Endothelial cell of umbilical vein (primary cell): ENCODE data around the gene PHOX2A. TPM values are rescaled to one million over a fixed set of nuclear protein-coding genes. Genes with fewer than 3 reads are reported as not detected.

Source experiments
- BruUV-seq: library from RNA; stranded (reverse); fragments of 400-500 nt; replicated peaks from 2 replicates; lab custom pipeline; 2021; lab: Mats Ljungman, UMichigan
- CTCF ChIA-PET: fragments of 300-600, 350-600 bp; sonication (Branson Sonifier 250); formaldehyde crosslinking; loops from one replicate; lab custom pipeline; 2021; ENCODE audit warnings: antibody characterized with exemption, inconsistent platforms; lab: Charles Lee
- POLR2A ChIA-PET: fragments of 300-600, 350-600 bp; sonication (Branson Sonifier 250); formaldehyde crosslinking; loops from one replicate; lab custom pipeline; 2021; ENCODE audit warnings: antibody characterized with exemption, inconsistent platforms; lab: Charles Lee
- DNase-seq: peaks from one replicate; pipeline ENCODE4 v3.0.0-alpha.2; 2011; ENCODE audit warnings: low read depth, low spot score
- FAIRE-seq: peaks from 2 replicates; lab custom pipeline; 2011; peaks lifted over from hg19 to GRCh38; lab: Jason Lieb, UNC
- H2AFZ ChIP-seq: 2 replicates; pipeline ENCODE4 v1.6.0; 2012; ENCODE audit warnings: low read depth, low read length, control low read depth, inconsistent platforms
- H3K27ac ChIP-seq: 2 replicates; pipeline ENCODE4 v1.5.1; 2011; ENCODE audit warnings: low read depth, mild to moderate bottlenecking, control low read depth, low read length, moderate library complexity; ENCODE audit not compliant: insufficient read depth
- H3K27me3 ChIP-seq, 2 experiments: 2 replicates each; pipeline versions ENCODE4 v1.6.0 to v1.6.1; 2011; ENCODE audit warnings: low read length in 2 of 2, mixed read lengths in 1 of 2; ENCODE audit not compliant: control insufficient read depth in 2 of 2, insufficient read depth in 2 of 2
- H3K36me3 ChIP-seq, 2 experiments: 2 replicates in 1 of 2; 3 replicates in 1 of 2; pipeline ENCODE4 v1.5.1; 2011; ENCODE audit warnings: low read length in 2 of 2, mild to moderate bottlenecking in 1 of 2, moderate library complexity in 1 of 2; ENCODE audit not compliant: control insufficient read depth in 2 of 2, insufficient read depth in 2 of 2; ENCODE audit errors: extremely low read depth in 1 of 2
- H3K4me1 ChIP-seq: 3 replicates; pipeline ENCODE4 v1.5.1; 2011; ENCODE audit warnings: mild to moderate bottlenecking, low read length; ENCODE audit not compliant: control insufficient read depth, insufficient read depth; ENCODE audit errors: extremely low read depth
- H3K4me2 ChIP-seq: 2 replicates; pipeline ENCODE4 v1.6.1; 2011; ENCODE audit warnings: low read length, control low read depth, mixed read lengths; ENCODE audit not compliant: insufficient read depth
- H3K4me3 ChIP-seq, 3 experiments: fragments of 200-600 bp in 1 of 3; sonication (generic), shearing (Covaris generic) in 1 of 3; replicated peaks in 1 of 3; 2 replicates each; pipeline ENCODE4 v1.5.1; 2011 to 2016; ENCODE audit warnings: control low read depth in 3 of 3, low read length in 3 of 3, mild to moderate bottlenecking in 2 of 3, inconsistent platforms in 1 of 3, low read depth in 1 of 3, moderate library complexity in 1 of 3; ENCODE audit not compliant: insufficient read depth in 1 of 3
- H3K79me2 ChIP-seq: 2 replicates; pipeline ENCODE4 v1.6.0; 2012; ENCODE audit warnings: low read length, inconsistent platforms; ENCODE audit not compliant: control insufficient read depth, insufficient read depth
- H3K9ac ChIP-seq: replicated peaks from 2 replicates; pipeline ENCODE3; 2011; ENCODE audit warnings: low read length, control low read depth; ENCODE audit not compliant: insufficient read depth; ENCODE audit errors: extremely low read depth
- H3K9me1 ChIP-seq: replicated peaks from 3 replicates; pipeline ENCODE4 v1.6.0; 2011; ENCODE audit warnings: mild to moderate bottlenecking, low read length; ENCODE audit not compliant: control insufficient read depth, insufficient read depth; ENCODE audit errors: extremely low read depth
- H3K9me3 ChIP-seq: replicated peaks from 2 replicates; pipeline ENCODE4 v1.5.1; 2012; ENCODE audit warnings: low read length, inconsistent platforms; ENCODE audit not compliant: control insufficient read depth, insufficient read depth
- H4K20me1 ChIP-seq: replicated peaks from 2 replicates; pipeline ENCODE3; 2011; ENCODE audit warnings: mild to moderate bottlenecking, low read length; ENCODE audit not compliant: control insufficient read depth, insufficient read depth; ENCODE audit errors: extremely low read depth
- EZH2 ChIP-seq: IDR thresholded peaks from 2 replicates; pipeline ENCODE4 v1.6.1; 2012; ENCODE audit warnings: borderline replicate concordance, low read depth, mild to moderate bottlenecking, moderate library complexity, low read length, inconsistent platforms; ENCODE audit not compliant: severe bottlenecking
- FOS ChIP-seq: IDR thresholded peaks from 2 replicates; pipeline ENCODE4 v1.6.1; 2011; ENCODE audit warnings: mild to moderate bottlenecking, low read length, moderate library complexity, borderline replicate concordance; ENCODE audit not compliant: insufficient read depth
- GATA2 ChIP-seq: IDR thresholded peaks from 2 replicates; pipeline ENCODE4 v1.7.0; 2011; ENCODE audit warnings: low read depth, mild to moderate bottlenecking, moderate library complexity, mixed read lengths, low read length; ENCODE audit not compliant: insufficient read length, insufficient read depth
- JUN ChIP-seq: IDR thresholded peaks from 2 replicates; pipeline ENCODE4 v1.6.1; 2011; ENCODE audit warnings: borderline replicate concordance, low read depth; ENCODE audit not compliant: insufficient read length, insufficient read depth
- MYC ChIP-seq: IDR thresholded peaks from one replicate; pipeline ENCODE4 v1.6.1; 2011; ENCODE audit warnings: mild to moderate bottlenecking, low read depth, low read length
- POLR2A ChIP-seq: IDR thresholded peaks from 2 replicates; pipeline ENCODE4 v1.6.1; 2012; ENCODE audit warnings: low read depth, mild to moderate bottlenecking, control low read depth, low read length
- POLR2AphosphoS5 ChIP-seq: IDR thresholded peaks from 2 replicates; pipeline ENCODE4 v1.6.1; 2012; ENCODE audit warnings: low read depth, mild to moderate bottlenecking, control low read depth, low read length, moderate library complexity; ENCODE audit not compliant: insufficient read depth
- dilution Hi-C: fragments of 300-500 bp; cut with MboI; formaldehyde crosslinking; loops from one replicate; pipeline ENCODE4 v1.15.0; 2019; ENCODE audit warnings: low sequenced_read_pairs; ENCODE audit not compliant: extremely low pct_ligation_motif_present
- intact Hi-C: fragments of 100-400 bp; cut with micrococcal nuclease; formaldehyde crosslinking; loops from one replicate; pipeline ENCODE4 v1.10.0; 2022
- polyA plus RNA-seq, 4 experiments: library from polyadenylated mRNA; depleted of rRNA in 3 of 4; stranded (reverse) in 3 of 4; unstranded in 1 of 4; fragments of >200 nt; gene quantifications; 2 replicates each; pipeline versions ENCODE4 v1.2.1 to v1.2.3, GENCODE V29; 2011 to 2012; ENCODE audit warnings: missing spikeins in 1 of 4
- total RNA-seq: library from RNA; stranded (reverse); gene quantifications from 2 replicates; pipeline ENCODE4 v1.2.3, GENCODE V29; 2021
- TF ChIP-seq, protein P1 (sequence below): IDR thresholded peaks from 2 replicates; pipeline ENCODE4 v1.6.1; 2011; ENCODE audit not compliant: insufficient read depth, insufficient read length
- TF ChIP-seq, protein P2 (sequence below), 2 donors: IDR thresholded peaks; 1 replicate in 1 of 2; 2 replicates in 1 of 2; pipeline ENCODE4 v1.5.1; 2011; ENCODE audit warnings: low read length in 2 of 2, mild to moderate bottlenecking in 2 of 2, moderate library complexity in 2 of 2, control low read depth in 1 of 2, inconsistent platforms in 1 of 2, low read depth in 1 of 2; ENCODE audit not compliant: insufficient read depth in 1 of 2; ENCODE audit errors: extremely low read depth in 1 of 2

Gene PHOX2A
- total and polyA plus RNA-seq, 2 donors (not counting 3 experiments of a cell fraction or from before 2014, with no cell fraction given) = not detected

DNA sequence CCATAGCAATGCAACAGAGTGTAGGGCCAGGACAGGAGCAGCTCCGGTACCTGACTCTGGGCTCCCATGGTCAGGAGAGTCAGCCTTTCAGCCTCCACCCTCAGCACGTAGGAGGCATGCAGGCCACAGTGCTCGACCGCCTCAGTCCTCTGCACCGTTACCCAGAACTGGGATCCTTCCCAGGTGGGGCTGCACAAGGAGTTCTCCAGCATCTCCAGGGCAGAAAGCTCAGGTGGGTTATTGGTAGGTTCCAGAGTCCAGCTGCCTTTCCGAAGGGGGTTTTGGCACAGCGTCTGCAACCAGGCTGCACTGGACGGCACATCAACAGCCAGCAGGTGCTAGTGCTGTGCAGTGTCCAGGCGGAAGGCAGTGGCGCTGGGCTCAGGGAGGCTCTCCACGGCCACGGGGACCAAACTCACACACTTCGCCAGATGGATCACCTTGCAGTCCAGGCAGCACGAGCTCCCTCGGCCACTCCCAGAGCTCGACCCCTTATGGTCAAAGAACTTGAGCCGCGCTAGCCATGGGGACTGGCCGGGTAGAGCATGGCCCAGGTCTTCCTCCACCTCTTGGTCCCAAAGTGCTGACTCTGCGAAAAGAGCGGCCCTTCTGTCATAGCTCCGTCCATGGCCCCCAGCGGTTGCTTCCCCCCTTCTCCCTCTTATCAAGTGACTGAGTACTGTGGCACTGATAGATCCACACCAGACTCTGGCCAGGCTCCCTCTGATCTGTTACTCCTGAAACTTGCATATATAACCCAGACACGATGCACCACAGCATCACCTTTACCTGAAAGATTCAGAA is 6.9 kb upstream of the PHOX2A start:
- Histone ChIP-seq H3K4me1 (no peaks in the 10 kb centered on the region), H3K9me3 (no peaks in the 10 kb centered on the region), H3K9ac (no peak overlapping the region), H3K27me3 (peaks cover 33 to 45% of the 10 kb centered on the region in 2 experiments), H3K4me3 (no peak overlapping the region), H3K27ac (no peak overlapping the region), H3K36me3 (no peaks in the 10 kb centered on the region), H3K79me2 (no peaks in the 10 kb centered on the region), H2AFZ (no peak overlapping the region), H3K9me1 (no peaks in the 10 kb centered on the region), H4K20me1 (no peaks in the 10 kb centered on the region), H3K4me2 (no peak overlapping the region)
- CTCF ChIA-PET = no interaction called here
- intact Hi-C loops = no loop called here
- FAIRE-seq = no peak
- DNase-seq = no peak
- no TSS peak for BruUV-seq
- dilution Hi-C loops = no loop called here
- POLR2A ChIA-PET = no interaction called here
- TF ChIP-seq EZH2 (no peak), MYC (no peak), POLR2AphosphoS5 (no peak), FOS (no peak), JUN (no peak), GATA2 (no peak), POLR2A (no peak)
- TF ChIP-seq, protein P1, sequence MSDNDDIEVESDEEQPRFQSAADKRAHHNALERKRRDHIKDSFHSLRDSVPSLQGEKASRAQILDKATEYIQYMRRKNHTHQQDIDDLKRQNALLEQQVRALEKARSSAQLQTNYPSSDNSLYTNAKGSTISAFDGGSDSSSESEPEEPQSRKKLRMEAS = no peak
- TF ChIP-seq, protein P2, sequence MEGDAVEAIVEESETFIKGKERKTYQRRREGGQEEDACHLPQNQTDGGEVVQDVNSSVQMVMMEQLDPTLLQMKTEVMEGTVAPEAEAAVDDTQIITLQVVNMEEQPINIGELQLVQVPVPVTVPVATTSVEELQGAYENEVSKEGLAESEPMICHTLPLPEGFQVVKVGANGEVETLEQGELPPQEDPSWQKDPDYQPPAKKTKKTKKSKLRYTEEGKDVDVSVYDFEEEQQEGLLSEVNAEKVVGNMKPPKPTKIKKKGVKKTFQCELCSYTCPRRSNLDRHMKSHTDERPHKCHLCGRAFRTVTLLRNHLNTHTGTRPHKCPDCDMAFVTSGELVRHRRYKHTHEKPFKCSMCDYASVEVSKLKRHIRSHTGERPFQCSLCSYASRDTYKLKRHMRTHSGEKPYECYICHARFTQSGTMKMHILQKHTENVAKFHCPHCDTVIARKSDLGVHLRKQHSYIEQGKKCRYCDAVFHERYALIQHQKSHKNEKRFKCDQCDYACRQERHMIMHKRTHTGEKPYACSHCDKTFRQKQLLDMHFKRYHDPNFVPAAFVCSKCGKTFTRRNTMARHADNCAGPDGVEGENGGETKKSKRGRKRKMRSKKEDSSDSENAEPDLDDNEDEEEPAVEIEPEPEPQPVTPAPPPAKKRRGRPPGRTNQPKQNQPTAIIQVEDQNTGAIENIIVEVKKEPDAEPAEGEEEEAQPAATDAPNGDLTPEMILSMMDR (IDR thresholded peaks at IDR 0.05; ENCODE audit: extremely low read depth in 1 of 2, insufficient read depth in 1 of 2, low read depth in 1 of 2, low read length in 2 of 2) = no peak
